K562 (cell line): Measurements from ENCODE around the gene TIPIN. TPM values are rescaled to one million over a fixed set of nuclear protein-coding genes. Genes with fewer than 3 reads are reported as not detected.

ENCODE experiments used
- ATAC-seq: fragments of 200-7000 bp; cut with Tn5 transposase; 3 replicates; pipeline ENCODE4 v1.9.1; 2020; ENCODE audit warnings: moderate library complexity
- BruUV-seq: library from RNA; stranded (reverse); fragments of 400-500 nt; replicated peaks from 2 replicates; lab custom pipeline; 2021; lab: Mats Ljungman, UMichigan
- CTCF ChIA-PET: fragments of 300-600 bp; formaldehyde crosslinking; extraction: SDS; loops from one replicate; lab custom pipeline; 2021; ENCODE audit warnings: low intra/inter-chr PET ratio; lab: Yijun Ruan, JAX
- POLR2A ChIA-PET: fragments of 300-600, 350-650 bp; sonication (Branson Sonifier 250); formaldehyde crosslinking; extraction: SDS; loops from one replicate; lab custom pipeline; 2021; ENCODE audit warnings: antibody characterized with exemption, inconsistent platforms; lab: Yijun Ruan, JAX
- DNase-seq, 4 experiments: peaks; one replicate each; pipeline versions ENCODE4 v3.0.0 to v3.0.0-alpha.2; 2011 to 2018; ENCODE audit warnings: low spot score in 3 of 4, mixed read lengths in 3 of 4; ENCODE audit errors: extremely low read depth in 1 of 4
- FAIRE-seq: peaks from 2 replicates; lab custom pipeline; 2011; peaks lifted over from hg19 to GRCh38; lab: Jason Lieb, UNC
- H2AFZ ChIP-seq: 2 replicates; pipeline ENCODE4 v1.6.0; 2011; ENCODE audit warnings: low read depth, low read length, control low read depth, inconsistent platforms
- H3K27ac ChIP-seq: fragments of 200-600 bp; 3 replicates; pipeline ENCODE4 v1.8.0; 2011; ENCODE audit warnings: low read depth, mild to moderate bottlenecking, control low read depth, inconsistent platforms, low read length, moderate library complexity, mixed read lengths; ENCODE audit errors: extremely low read depth
- H3K27me3 ChIP-seq, 2 experiments: fragments of 300-600 bp in 1 of 2; 2 replicates in 1 of 2; 3 replicates in 1 of 2; pipeline versions ENCODE4 v1.6.0 to v1.8.0; 2011; ENCODE audit warnings: inconsistent platforms in 2 of 2, low read length in 2 of 2, mild to moderate bottlenecking in 1 of 2, mixed read lengths in 1 of 2, moderate library complexity in 1 of 2; ENCODE audit not compliant: control insufficient read depth in 2 of 2, insufficient read depth in 2 of 2
- H3K36me3 ChIP-seq: fragments of 300-600 bp; 3 replicates; pipeline ENCODE4 v1.8.0; 2011; ENCODE audit warnings: mild to moderate bottlenecking, low read length, inconsistent platforms; ENCODE audit not compliant: control insufficient read depth, insufficient read depth
- H3K4me1 ChIP-seq, 2 experiments: fragments of 200-600 bp in 1 of 2; replicated peaks in 1 of 2; 2 replicates in 1 of 2; 3 replicates in 1 of 2; pipeline versions ENCODE4 v1.5.1 to v1.8.0; 2011; ENCODE audit warnings: inconsistent platforms in 2 of 2, low read length in 2 of 2, mild to moderate bottlenecking in 1 of 2, mixed read lengths in 1 of 2, moderate library complexity in 1 of 2; ENCODE audit not compliant: control insufficient read depth in 2 of 2, insufficient read depth in 2 of 2
- H3K4me2 ChIP-seq: 2 replicates; pipeline ENCODE4 v1.6.1; 2011; ENCODE audit warnings: low read length, control low read depth, inconsistent platforms, mixed read lengths; ENCODE audit not compliant: insufficient read depth
- H3K4me3 ChIP-seq: fragments of 200-600 bp; sonication (generic), shearing (Covaris generic); 2 replicates; pipeline ENCODE4 v1.5.1; 2016; ENCODE audit warnings: control low read depth, inconsistent platforms
- H3K79me2 ChIP-seq: fragments of 200-600 bp; 3 replicates; pipeline ENCODE4 v1.8.0; 2011; ENCODE audit warnings: low read length, inconsistent platforms; ENCODE audit not compliant: control insufficient read depth, insufficient read depth
- H3K9ac ChIP-seq, 2 experiments: 2 replicates each; pipeline versions ENCODE4 v1.6.0 to v1.6.1; 2011; ENCODE audit warnings: low read depth in 2 of 2, low read length in 2 of 2, control low read depth in 1 of 2, inconsistent platforms in 1 of 2, mild to moderate bottlenecking in 1 of 2, mixed read lengths in 1 of 2; ENCODE audit not compliant: insufficient read depth in 1 of 2
- H3K9me1 ChIP-seq: one replicate; pipeline ENCODE4 v1.6.0; 2011; ENCODE audit warnings: inconsistent platforms, mild to moderate bottlenecking, low read length, moderate library complexity; ENCODE audit not compliant: control insufficient read depth, insufficient read depth
- H3K9me3 ChIP-seq: replicated peaks from 2 replicates; pipeline ENCODE4 v1.5.1; 2011; ENCODE audit warnings: low read depth, low read length, inconsistent platforms; ENCODE audit not compliant: control insufficient read depth, insufficient read depth
- H4K20me1 ChIP-seq: replicated peaks from 2 replicates; pipeline ENCODE4 v1.6.1; 2011; ENCODE audit warnings: low read length, inconsistent platforms, mixed read lengths; ENCODE audit not compliant: control insufficient read depth, insufficient read depth
- ASH1L ChIP-seq: fragments of 450-650 bp; IDR thresholded peaks from 2 replicates; pipeline ENCODE4 v1.6.1; 2018; ENCODE audit warnings: borderline replicate concordance, mild to moderate bottlenecking, low read depth; ENCODE audit not compliant: partially characterized antibody
- FOSL1 ChIP-seq: fragments of 200-800 bp; sonication (Bioruptor generic); conservative IDR thresholded peaks from 2 replicates; pipeline ENCODE4 v1.6.1; 2016; ENCODE audit warnings: missing genetic modification characterization, missing compliant biosample characterization
- HDAC6 ChIP-seq: IDR thresholded peaks from 2 replicates; pipeline ENCODE4 v1.6.1; 2012; ENCODE audit warnings: low read depth, mild to moderate bottlenecking, control low read depth, inconsistent platforms, low read length, moderate library complexity
- NCOR1 ChIP-seq: fragments of 450-650 bp; IDR thresholded peaks from 2 replicates; pipeline ENCODE4 v1.6.1; 2016; ENCODE audit warnings: mild to moderate bottlenecking, moderate library complexity
- POLR2AphosphoS5 ChIP-seq: IDR thresholded peaks from 2 replicates; pipeline ENCODE4 v1.6.1; 2011; ENCODE audit warnings: mild to moderate bottlenecking, low read depth, low read length, moderate library complexity; ENCODE audit not compliant: control insufficient read depth, insufficient read depth
- RBM22 ChIP-seq: fragments of 200-400 bp; formaldehyde crosslinking; IDR thresholded peaks from 2 replicates; pipeline ENCODE4 v1.6.1; 2018; ENCODE audit warnings: low read length, low read depth; ENCODE audit not compliant: poor library complexity, severe bottlenecking
- SRSF3 ChIP-seq: fragments of 200-400 bp; formaldehyde crosslinking; IDR thresholded peaks from 2 replicates; pipeline ENCODE4 v1.6.1; 2016; ENCODE audit warnings: mild to moderate bottlenecking, low read length, moderate library complexity; ENCODE audit not compliant: insufficient read depth
- TEAD2 ChIP-seq: fragments of 450-650 bp; IDR thresholded peaks from 2 replicates; pipeline ENCODE4 v1.6.1; 2016; ENCODE audit warnings: missing genetic modification characterization, control low read depth, missing compliant biosample characterization
- ZKSCAN3 ChIP-seq: fragments of 250-450 bp; sonication (Bioruptor Pico); IDR thresholded peaks from 2 replicates; pipeline ENCODE4 v1.4.0; 2020
- ZNF197 ChIP-seq: fragments of 200-800 bp; sonication (Bioruptor generic); IDR thresholded peaks from 2 replicates; pipeline ENCODE4 v1.6.1; 2016; ENCODE audit warnings: low read depth, missing genetic modification characterization, missing compliant biosample characterization
- WGBS: fragments of 100-300 bp; shearing (Covaris generic); methylation state at CpG from one replicate; pipeline ENCODE4 v1.1.6; 2016; ENCODE audit warnings: low coverage, mixed read lengths; ENCODE audit not compliant: insufficient coverage; ENCODE audit errors: missing lambda C conversion rate; 5-methylcytosine and 5-hydroxymethylcytosine counted together
- in situ Hi-C: fragments of 300-500 bp; cut with MboI; formaldehyde crosslinking; loops from 4 replicates; pipeline ENCODE4 v1.15.0; 2018; ENCODE audit warnings: inconsistent platforms, mixed read lengths
- intact Hi-C: fragments of 100-400 bp; cut with micrococcal nuclease; formaldehyde crosslinking; loops from 2 replicates; pipeline ENCODE4 v1.14.2; 2022
- polyA plus RNA-seq, 8 experiments: library from polyadenylated mRNA; depleted of rRNA in 4 of 8; stranded (reverse) in 5 of 8; unstranded in 3 of 8; fragments of >200 nt; fragmentation: Nextera tagmentation in 2 of 8; fragmentation: Illumina TruSeq in 1 of 8; extraction: Ambion mirVana in 2 of 8; extraction: Trizol in 1 of 8; gene quantifications; 2 replicates each; pipeline versions ENCODE4 v1.2.1 to v1.2.3, GENCODE V29; 2011 to 2014; ENCODE audit warnings: inconsistent platforms in 1 of 8, missing spikeins in 1 of 8
- total RNA-seq, 7 experiments: library from RNA; depleted of rRNA in 6 of 7; stranded (reverse); fragments of >200 nt in 6 of 7; fragmentation: Illumina TruSeq in 2 of 7; extraction: Trizol in 2 of 7; gene quantifications; 2 replicates each; pipeline versions ENCODE4 v1.2.1 to v1.2.3, GENCODE V29; 2011 to 2021; ENCODE audit warnings: low replicate concordance in 1 of 7
- TF ChIP-seq, protein P1 (sequence below): sonication (generic); formaldehyde crosslinking; IDR thresholded peaks from 2 replicates; pipeline ENCODE4 v1.8.1; 2023; ENCODE audit warnings: mild to moderate bottlenecking, missing genetic modification reagents, moderate library complexity
- TF ChIP-seq, protein P2 (sequence below): fragments of 450-650 bp; formaldehyde crosslinking; IDR thresholded peaks from 2 replicates; pipeline ENCODE4 v1.4.0; 2020; ENCODE audit warnings: mild to moderate bottlenecking, mixed read lengths
- TF ChIP-seq, protein P3 (sequence below): sonication (generic); formaldehyde crosslinking; IDR thresholded peaks from 2 replicates; pipeline ENCODE4 v1.8.1; 2023; ENCODE audit warnings: mild to moderate bottlenecking, missing genetic modification reagents
- TF ChIP-seq, protein P4 (sequence below), 3 experiments: IDR thresholded peaks in 2 of 3; conservative IDR thresholded peaks in 1 of 3; 2 replicates each; pipeline ENCODE4 v1.5.1; 2011 to 2012; ENCODE audit warnings: low read length in 3 of 3, mild to moderate bottlenecking in 3 of 3, control low read depth in 2 of 3, improper control_type of control experiment in 1 of 3, inconsistent platforms in 1 of 3, low read depth in 1 of 3, mixed read lengths in 1 of 3, moderate library complexity in 1 of 3; ENCODE audit not compliant: insufficient read depth in 2 of 3

Gene TIPIN
- total and polyA plus RNA-seq, 9 of the 15 experiments (the other 6 are each of a cell fraction or from before 2014, with no cell fraction given) = 22.9 to 61.4 (median 42.0) TPM

DNA sequence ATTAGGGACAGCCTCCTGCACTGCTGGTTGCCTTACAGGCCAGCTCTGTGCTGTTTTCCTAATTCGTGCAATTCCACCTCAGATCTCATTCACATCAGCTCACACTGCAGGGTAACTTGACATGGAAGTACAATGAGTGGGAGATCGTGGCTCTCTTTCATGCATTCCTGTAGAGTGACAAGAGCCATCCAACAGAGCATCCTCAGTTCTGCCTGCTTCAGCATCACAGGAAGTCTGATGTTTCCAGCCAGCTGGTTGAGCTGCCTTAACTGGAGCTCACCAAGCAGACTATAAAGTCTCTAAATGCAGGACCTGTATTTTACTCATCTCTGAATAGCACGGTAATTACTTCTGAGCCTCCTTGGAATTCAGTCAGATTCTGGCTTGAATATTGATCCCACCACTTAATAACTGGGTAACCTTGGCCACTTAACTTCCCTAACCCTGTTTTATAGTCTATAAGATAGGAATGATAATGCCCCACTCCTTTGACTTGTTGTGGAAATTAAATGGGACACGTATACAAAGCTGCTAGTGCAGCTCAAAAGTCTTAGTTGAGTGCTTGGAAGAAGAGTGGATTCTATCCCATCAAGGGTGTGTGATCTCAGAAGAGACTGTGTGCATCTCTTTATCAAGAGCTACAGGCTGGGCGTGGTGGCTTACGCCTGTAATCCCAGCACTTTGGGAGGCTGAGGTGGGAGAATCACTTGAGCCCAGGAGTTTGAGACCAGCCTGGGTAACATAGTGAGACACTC, 64.5 kb downstream of the TIPIN start:
- ChIA-PET POLR2A (interaction anchor here (0.6 to 0.9 kb wide), 3 partner anchors 9 to 414 kb away, joined by 3 to 4 read pairs (median 3); no protein-coding TSS in a partner anchor), CTCF (no interaction called here)
- Histone ChIP-seq H3K36me3 (peaks cover 9% of the 10 kb centered on the region), H3K9ac (no peak overlapping the region; a peak in 1 of 4 replicates), H3K4me1 (peaks cover 17 to 20% of the 10 kb centered on the region in 2 experiments), H3K4me2 (peak overlapping the region; percentile 96), H2AFZ (no peak overlapping the region), H3K9me1 (no peaks in the 10 kb centered on the region), H3K79me2 (peaks cover 22% of the 10 kb centered on the region), H4K20me1 (peaks cover 3% of the 10 kb centered on the region; the same call in 1 of the 2 replicates), H3K27ac (no peak overlapping the region), H3K27me3 (no peaks in the 10 kb centered on the region), H3K4me3 (no peak overlapping the region), H3K9me3 (no peaks in the 10 kb centered on the region)
- DNase-seq = peak; percentile 32 to 69 (median 47)
- peak; percentile 44 for ATAC-seq
- peak; percentile 66 for FAIRE-seq
- 18% methylated on average over 6 of the region's 6 CpGs for WGBS
- intact Hi-C loops (loop anchor here (5.0 kb wide), 1 partner anchor 205 kb away; the partner anchor contains the start of gene SNAPC5), in situ Hi-C loops (no loop called here)
- BruUV-seq = no TSS peak
- TF ChIP-seq ASH1L (no peak), RBM22 (no peak), FOSL1 (no peak), ZNF197 (CRISPR knock-in tag) (no peak), HDAC6 (no peak), NCOR1 (peak; percentile 81), POLR2AphosphoS5 (peak; percentile 49; the same call in 1 of the 2 replicates), TEAD2 (no peak), ZKSCAN3 (CRISPR knock-in tag) (no peak), SRSF3 (no peak)
- TF ChIP-seq, protein P1, sequence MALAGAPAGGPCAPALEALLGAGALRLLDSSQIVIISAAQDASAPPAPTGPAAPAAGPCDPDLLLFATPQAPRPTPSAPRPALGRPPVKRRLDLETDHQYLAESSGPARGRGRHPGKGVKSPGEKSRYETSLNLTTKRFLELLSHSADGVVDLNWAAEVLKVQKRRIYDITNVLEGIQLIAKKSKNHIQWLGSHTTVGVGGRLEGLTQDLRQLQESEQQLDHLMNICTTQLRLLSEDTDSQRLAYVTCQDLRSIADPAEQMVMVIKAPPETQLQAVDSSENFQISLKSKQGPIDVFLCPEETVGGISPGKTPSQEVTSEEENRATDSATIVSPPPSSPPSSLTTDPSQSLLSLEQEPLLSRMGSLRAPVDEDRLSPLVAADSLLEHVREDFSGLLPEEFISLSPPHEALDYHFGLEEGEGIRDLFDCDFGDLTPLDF = no peak
- TF ChIP-seq, protein P2, sequence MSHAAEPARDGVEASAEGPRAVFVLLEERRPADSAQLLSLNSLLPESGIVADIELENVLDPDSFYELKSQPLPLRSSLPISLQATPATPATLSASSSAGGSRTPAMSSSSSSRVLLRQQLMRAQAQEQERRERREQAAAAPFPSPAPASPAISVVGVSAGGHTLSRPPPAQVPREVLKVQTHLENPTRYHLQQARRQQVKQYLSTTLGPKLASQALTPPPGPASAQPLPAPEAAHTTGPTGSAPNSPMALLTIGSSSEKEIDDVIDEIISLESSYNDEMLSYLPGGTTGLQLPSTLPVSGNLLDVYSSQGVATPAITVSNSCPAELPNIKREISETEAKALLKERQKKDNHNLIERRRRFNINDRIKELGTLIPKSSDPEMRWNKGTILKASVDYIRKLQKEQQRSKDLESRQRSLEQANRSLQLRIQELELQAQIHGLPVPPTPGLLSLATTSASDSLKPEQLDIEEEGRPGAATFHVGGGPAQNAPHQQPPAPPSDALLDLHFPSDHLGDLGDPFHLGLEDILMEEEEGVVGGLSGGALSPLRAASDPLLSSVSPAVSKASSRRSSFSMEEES (CRISPR knock-in tag) = no peak
- TF ChIP-seq, protein P3, sequence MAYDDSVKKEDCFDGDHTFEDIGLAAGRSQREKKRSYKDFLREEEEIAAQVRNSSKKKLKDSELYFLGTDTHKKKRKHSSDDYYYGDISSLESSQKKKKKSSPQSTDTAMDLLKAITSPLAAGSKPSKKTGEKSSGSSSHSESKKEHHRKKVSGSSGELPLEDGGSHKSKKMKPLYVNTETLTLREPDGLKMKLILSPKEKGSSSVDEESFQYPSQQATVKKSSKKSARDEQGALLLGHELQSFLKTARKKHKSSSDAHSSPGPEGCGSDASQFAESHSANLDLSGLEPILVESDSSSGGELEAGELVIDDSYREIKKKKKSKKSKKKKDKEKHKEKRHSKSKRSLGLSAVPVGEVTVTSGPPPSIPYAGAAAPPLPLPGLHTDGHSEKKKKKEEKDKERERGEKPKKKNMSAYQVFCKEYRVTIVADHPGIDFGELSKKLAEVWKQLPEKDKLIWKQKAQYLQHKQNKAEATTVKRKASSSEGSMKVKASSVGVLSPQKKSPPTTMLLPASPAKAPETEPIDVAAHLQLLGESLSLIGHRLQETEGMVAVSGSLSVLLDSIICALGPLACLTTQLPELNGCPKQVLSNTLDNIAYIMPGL (CRISPR knock-in tag) = no peak
- TF ChIP-seq, protein P4, sequence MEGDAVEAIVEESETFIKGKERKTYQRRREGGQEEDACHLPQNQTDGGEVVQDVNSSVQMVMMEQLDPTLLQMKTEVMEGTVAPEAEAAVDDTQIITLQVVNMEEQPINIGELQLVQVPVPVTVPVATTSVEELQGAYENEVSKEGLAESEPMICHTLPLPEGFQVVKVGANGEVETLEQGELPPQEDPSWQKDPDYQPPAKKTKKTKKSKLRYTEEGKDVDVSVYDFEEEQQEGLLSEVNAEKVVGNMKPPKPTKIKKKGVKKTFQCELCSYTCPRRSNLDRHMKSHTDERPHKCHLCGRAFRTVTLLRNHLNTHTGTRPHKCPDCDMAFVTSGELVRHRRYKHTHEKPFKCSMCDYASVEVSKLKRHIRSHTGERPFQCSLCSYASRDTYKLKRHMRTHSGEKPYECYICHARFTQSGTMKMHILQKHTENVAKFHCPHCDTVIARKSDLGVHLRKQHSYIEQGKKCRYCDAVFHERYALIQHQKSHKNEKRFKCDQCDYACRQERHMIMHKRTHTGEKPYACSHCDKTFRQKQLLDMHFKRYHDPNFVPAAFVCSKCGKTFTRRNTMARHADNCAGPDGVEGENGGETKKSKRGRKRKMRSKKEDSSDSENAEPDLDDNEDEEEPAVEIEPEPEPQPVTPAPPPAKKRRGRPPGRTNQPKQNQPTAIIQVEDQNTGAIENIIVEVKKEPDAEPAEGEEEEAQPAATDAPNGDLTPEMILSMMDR (IDR thresholded peaks at IDR 0.05 in 2 of 3, conservative IDR thresholded peaks at IDR 0.05 in 1 of 3; ENCODE audit: insufficient read depth in 2 of 3, low read depth in 1 of 3, low read length in 3 of 3) = no peak
